ENCODE data around the gene SNCAIP.

- TF ChIP-seq REST (IDR thresholded peaks at IDR 0.05; ENCODE audit: insufficient read depth in 1 of 2, low read depth in 2 of 2, low read length in 1 of 2): no peak
- no peak for TF ChIP-seq CTCF (IDR thresholded peaks at IDR 0.05)
- TF ChIP-seq POLR2AphosphoS5 (IDR thresholded peaks at IDR 0.05; ENCODE audit: low read depth, low read length): no peak
These were observed 93.7 kb downstream of the SNCAIP start for GRCh38 chr5:122405751-122406150.
